Sigmoid colon (tissue), 3 donors: ENCODE measurements around the gene UBTD1.

ENCODE experiments used
- POLR2A ChIP-seq, 2 donors: fragments of 450-650 bp; IDR thresholded peaks; one replicate each; pipeline ENCODE4 v1.6.1; 2016; ENCODE audit warnings: antibody characterized with exemption in 2 of 2, mild to moderate bottlenecking in 2 of 2, moderate library complexity in 2 of 2
- TF ChIP-seq, protein P1 (sequence below), 4 experiments: fragments of 450-650 bp in 3 of 4; fragments of 200-600 bp in 1 of 4; IDR thresholded peaks; one replicate each; pipeline ENCODE4 v1.5.1; 2016 to 2019; ENCODE audit warnings: antibody characterized with exemption in 4 of 4, mild to moderate bottlenecking in 3 of 4, moderate library complexity in 2 of 4

DNA sequence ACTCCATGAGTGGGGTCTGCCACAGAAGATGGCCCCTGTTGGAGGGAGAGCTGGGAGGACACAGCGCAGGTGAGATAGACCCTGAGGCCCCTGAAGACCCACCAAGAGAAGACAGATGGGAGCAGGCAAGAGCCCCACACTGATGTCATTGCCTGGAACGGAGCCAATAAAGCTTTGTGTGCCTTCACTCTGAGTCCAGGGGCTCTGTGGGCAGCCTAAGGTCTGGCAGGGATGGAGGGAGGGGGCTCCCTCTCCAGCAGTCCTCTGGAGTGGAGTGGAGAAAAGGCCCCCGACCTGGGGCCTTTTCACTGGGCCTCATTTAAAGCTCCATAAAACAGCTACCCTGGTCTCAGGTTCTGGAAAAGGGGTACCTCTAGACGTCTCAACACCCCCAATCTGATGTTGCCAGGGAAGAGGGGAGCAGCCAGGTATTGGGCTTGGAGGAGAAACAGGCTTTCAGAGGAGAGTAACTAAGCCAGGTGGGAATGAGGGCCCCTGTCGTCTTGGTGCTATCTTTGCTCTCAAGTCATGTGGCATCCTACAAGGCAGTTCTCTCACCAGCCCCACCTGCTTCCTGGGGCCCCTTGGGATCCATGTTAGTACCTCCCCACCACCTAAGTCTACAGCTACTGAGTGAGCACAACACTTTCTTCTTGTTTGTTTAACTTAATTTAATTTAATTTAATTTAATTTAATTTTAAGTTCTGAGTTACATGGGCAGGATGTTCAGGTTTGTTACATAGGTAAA is 92.2 kb downstream of the UBTD1 start:
- TF ChIP-seq, protein P1, sequence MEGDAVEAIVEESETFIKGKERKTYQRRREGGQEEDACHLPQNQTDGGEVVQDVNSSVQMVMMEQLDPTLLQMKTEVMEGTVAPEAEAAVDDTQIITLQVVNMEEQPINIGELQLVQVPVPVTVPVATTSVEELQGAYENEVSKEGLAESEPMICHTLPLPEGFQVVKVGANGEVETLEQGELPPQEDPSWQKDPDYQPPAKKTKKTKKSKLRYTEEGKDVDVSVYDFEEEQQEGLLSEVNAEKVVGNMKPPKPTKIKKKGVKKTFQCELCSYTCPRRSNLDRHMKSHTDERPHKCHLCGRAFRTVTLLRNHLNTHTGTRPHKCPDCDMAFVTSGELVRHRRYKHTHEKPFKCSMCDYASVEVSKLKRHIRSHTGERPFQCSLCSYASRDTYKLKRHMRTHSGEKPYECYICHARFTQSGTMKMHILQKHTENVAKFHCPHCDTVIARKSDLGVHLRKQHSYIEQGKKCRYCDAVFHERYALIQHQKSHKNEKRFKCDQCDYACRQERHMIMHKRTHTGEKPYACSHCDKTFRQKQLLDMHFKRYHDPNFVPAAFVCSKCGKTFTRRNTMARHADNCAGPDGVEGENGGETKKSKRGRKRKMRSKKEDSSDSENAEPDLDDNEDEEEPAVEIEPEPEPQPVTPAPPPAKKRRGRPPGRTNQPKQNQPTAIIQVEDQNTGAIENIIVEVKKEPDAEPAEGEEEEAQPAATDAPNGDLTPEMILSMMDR (IDR thresholded peaks at IDR 0.05) = no peak
- no peak for TF ChIP-seq POLR2A (IDR thresholded peaks at IDR 0.05)
